Hepatocyte (in vitro differentiated cells): ENCODE results near the gene ARHGAP9. TPM values are rescaled to one million over a fixed set of nuclear protein-coding genes. Genes with fewer than 3 reads are reported as not detected.

ENCODE experiments used
- DNase-seq: peaks from one replicate; pipeline ENCODE4 v3.0.0-alpha.2; 2016; ENCODE audit warnings: low spot score
- H2AFZ ChIP-seq: fragments of 200-600 bp; sonication (generic); 2 replicates; pipeline ENCODE4 v1.6.0; 2016; ENCODE audit warnings: antibody characterized with exemption, mild to moderate bottlenecking
- H3K27ac ChIP-seq: fragments of 200-600 bp; sonication (generic); 2 replicates; pipeline ENCODE4 v1.5.1; 2016; ENCODE audit warnings: mild to moderate bottlenecking
- H3K27me3 ChIP-seq: fragments of 200-600 bp; sonication (generic); 2 replicates; pipeline ENCODE4 v1.6.1; 2016
- H3K36me3 ChIP-seq: fragments of 200-600 bp; sonication (generic); replicated peaks from 2 replicates; pipeline ENCODE4 v1.5.1; 2016; ENCODE audit warnings: low read depth; ENCODE audit not compliant: insufficient read depth
- H3K4me1 ChIP-seq: fragments of 200-600 bp; sonication (generic); 2 replicates; pipeline ENCODE4 v1.5.1; 2016; ENCODE audit warnings: mild to moderate bottlenecking, moderate library complexity; ENCODE audit not compliant: insufficient read depth
- H3K4me2 ChIP-seq: fragments of 200-600 bp; sonication (generic); 2 replicates; pipeline ENCODE4 v1.6.0; 2016
- H3K4me3 ChIP-seq: fragments of 200-600 bp; sonication (generic); 2 replicates; pipeline ENCODE4 v1.5.1; 2016; ENCODE audit warnings: mild to moderate bottlenecking
- H3K79me2 ChIP-seq: fragments of 200-600 bp; sonication (generic); 2 replicates; pipeline ENCODE4 v1.6.0; 2017; ENCODE audit warnings: mild to moderate bottlenecking
- H3K9me2 ChIP-seq: fragments of 200-600 bp; sonication (generic); replicated peaks from 2 replicates; pipeline ENCODE4 v1.6.0; 2017; ENCODE audit warnings: mild to moderate bottlenecking; ENCODE audit not compliant: insufficient read depth
- H3K9me3 ChIP-seq: fragments of 200-600 bp; sonication (generic); 2 replicates; pipeline ENCODE4 v1.5.1; 2016; ENCODE audit warnings: low read depth, mild to moderate bottlenecking
- H4K20me1 ChIP-seq: fragments of 200-600 bp; sonication (generic); 2 replicates; pipeline ENCODE4 v1.6.0; 2016; ENCODE audit warnings: mild to moderate bottlenecking; ENCODE audit not compliant: insufficient read depth, poor library complexity, severe bottlenecking
- EZH2 ChIP-seq: fragments of 200-600 bp; sonication (generic); IDR thresholded peaks from 2 replicates; pipeline ENCODE4 v1.6.1; 2016; ENCODE audit warnings: antibody characterized with exemption, mild to moderate bottlenecking, borderline replicate concordance
- EZH2phosphoT487 ChIP-seq: fragments of 200-600 bp; sonication (generic); IDR thresholded peaks from one replicate; pipeline ENCODE4 v1.6.1; 2018; ENCODE audit warnings: antibody characterized with exemption, mild to moderate bottlenecking, low read depth, moderate library complexity; ENCODE audit not compliant: unreplicated experiment, severe bottlenecking
- WGBS: methylation state at CpG from one replicate; pipeline ENCODE4 v1.1.6; 2016; ENCODE audit warnings: low lambda C conversion rate; ENCODE audit errors: missing lambda C conversion rate; 5-methylcytosine and 5-hydroxymethylcytosine counted together
- polyA plus RNA-seq: library from polyadenylated mRNA; unstranded; fragments of >200 nt; fragmentation: Nextera tagmentation; extraction: Ambion mirVana; gene quantifications from 2 replicates; pipeline ENCODE4 v1.2.1, GENCODE V29; 2016
- total RNA-seq: library from RNA; depleted of rRNA; stranded (reverse); fragments of >200 nt; gene quantifications from 2 replicates; pipeline ENCODE4 v1.2.3, GENCODE V29; 2014
- TF ChIP-seq, protein P1 (sequence below): fragments of 200-600 bp; sonication (generic); IDR thresholded peaks from 2 replicates; pipeline ENCODE4 v1.5.1; 2016; ENCODE audit warnings: antibody characterized with exemption, mild to moderate bottlenecking; ENCODE audit not compliant: poor library complexity

The ARHGAP9 gene
- total and polyA plus RNA-seq, 2 experiments from 2014 or later: 2.0 to 2.2 TPM

- under 1% methylated on average over 19 of the region's 19 CpGs for WGBS
- H3K27me3 ChIP-seq: no peaks in the 10 kb centered on the region
- no peaks in the 10 kb centered on the region for H3K79me2 ChIP-seq
- H3K9me2 ChIP-seq: no peaks in the 10 kb centered on the region
- H3K9me3 ChIP-seq: no peaks in the 10 kb centered on the region
- peak; percentile 70 for DNase-seq
- H3K4me1 ChIP-seq: peaks cover 8% of the 10 kb centered on the region
- H3K27ac ChIP-seq: peak overlapping the region; percentile 90
- peak overlapping the region; percentile 86 for H3K4me2 ChIP-seq
- H4K20me1 ChIP-seq: no peaks in the 10 kb centered on the region
- H3K36me3 ChIP-seq: no peaks in the 10 kb centered on the region
- no peak overlapping the region for H2AFZ ChIP-seq
- peak overlapping the region; percentile 41 for H3K4me3 ChIP-seq
- no peak for TF ChIP-seq EZH2phosphoT487
- TF ChIP-seq EZH2: no peak
- TF ChIP-seq, protein P1, sequence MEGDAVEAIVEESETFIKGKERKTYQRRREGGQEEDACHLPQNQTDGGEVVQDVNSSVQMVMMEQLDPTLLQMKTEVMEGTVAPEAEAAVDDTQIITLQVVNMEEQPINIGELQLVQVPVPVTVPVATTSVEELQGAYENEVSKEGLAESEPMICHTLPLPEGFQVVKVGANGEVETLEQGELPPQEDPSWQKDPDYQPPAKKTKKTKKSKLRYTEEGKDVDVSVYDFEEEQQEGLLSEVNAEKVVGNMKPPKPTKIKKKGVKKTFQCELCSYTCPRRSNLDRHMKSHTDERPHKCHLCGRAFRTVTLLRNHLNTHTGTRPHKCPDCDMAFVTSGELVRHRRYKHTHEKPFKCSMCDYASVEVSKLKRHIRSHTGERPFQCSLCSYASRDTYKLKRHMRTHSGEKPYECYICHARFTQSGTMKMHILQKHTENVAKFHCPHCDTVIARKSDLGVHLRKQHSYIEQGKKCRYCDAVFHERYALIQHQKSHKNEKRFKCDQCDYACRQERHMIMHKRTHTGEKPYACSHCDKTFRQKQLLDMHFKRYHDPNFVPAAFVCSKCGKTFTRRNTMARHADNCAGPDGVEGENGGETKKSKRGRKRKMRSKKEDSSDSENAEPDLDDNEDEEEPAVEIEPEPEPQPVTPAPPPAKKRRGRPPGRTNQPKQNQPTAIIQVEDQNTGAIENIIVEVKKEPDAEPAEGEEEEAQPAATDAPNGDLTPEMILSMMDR: no peak
Observed at GRCh38 chr12:57460841-57461275, 18.8 kb downstream of the ARHGAP9 start.

- H3K4me1 ChIP-seq: peaks cover 13% of the 10 kb centered on the region
- H3K9me2 ChIP-seq: no peaks in the 10 kb centered on the region
- TF ChIP-seq EZH2 (no peak), EZH2phosphoT487 (no peak)
- H2AFZ ChIP-seq: no peak overlapping the region
- WGBS: 1% methylated on average over 5 of the region's 6 CpGs
- H3K36me3 ChIP-seq: no peaks in the 10 kb centered on the region
- H3K27me3 ChIP-seq: no peaks in the 10 kb centered on the region
- no peak for DNase-seq
- H4K20me1 ChIP-seq: no peaks in the 10 kb centered on the region
- H3K4me2 ChIP-seq: peak overlapping the region; percentile 86
- H3K9me3 ChIP-seq: no peaks in the 10 kb centered on the region
- H3K79me2 ChIP-seq: no peaks in the 10 kb centered on the region
- H3K27ac ChIP-seq: peak overlapping the region; percentile 90
- peak overlapping the region; percentile 41 for H3K4me3 ChIP-seq
Observed at GRCh38 chr12:57460468-57460784, 19.2 kb downstream of the ARHGAP9 start.

DNA sequence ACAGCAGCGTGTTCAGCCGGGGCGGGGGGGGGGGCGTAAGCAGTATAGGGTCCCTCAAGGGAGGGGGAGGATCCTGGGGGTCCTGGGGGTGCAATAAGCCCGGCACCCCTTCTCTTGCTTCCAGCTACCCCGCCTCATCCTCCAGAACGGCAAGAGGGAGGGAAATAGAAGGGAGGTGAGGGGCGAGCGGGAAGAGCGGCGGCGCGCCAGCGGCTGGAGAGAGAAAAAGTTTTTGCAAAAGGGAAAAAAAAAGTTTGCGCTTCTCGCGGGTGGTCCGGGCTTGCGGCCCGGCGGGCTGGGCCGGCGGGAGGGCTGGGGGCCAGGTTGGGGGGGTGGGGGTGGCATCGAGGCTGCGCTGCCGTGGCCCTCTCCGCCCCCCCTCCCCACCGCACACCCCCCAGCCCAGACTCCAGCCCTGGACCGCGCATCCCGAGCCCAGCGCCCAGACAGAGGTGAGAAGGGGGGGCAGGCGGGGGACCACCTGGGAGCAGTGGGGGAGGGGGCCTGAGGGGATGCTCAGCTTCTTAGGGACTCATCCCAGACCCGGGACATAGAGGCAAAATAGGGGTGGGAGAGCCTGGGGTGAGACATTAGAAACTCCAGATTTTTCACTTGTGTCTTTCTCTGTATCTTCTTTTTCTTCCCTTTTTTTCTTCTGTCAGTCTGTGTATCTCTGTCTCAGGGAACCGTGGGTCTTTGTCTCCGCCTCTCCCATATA, 19.8 kb downstream of the ARHGAP9 start, which contains the start of gene GLI1:
Gene GLI1 (plus strand): TSS at position 36 of the 718 bp plus-strand sequence. CDS start 3,907 bp downstream, outside the sequence.
- peak within 1 kb of the TSS; percentile 56 for H2AFZ ChIP-seq
- WGBS: 6% methylated on average over 6 of the region's 36 CpGs

More for the DNA sequence above, 19.8 kb downstream of the ARHGAP9 start, which contains the start of gene GLI1:
- peak within 1 kb of the TSS; percentile 86 for H3K4me2 ChIP-seq
- DNase-seq: peak; percentile 73
- H3K4me1 ChIP-seq: peaks cover 18% of the 10 kb centered on the region
- peak within 1 kb of the TSS; percentile 41 for H3K4me3 ChIP-seq
- H3K27ac ChIP-seq: peak within 1 kb of the TSS; percentile 90
- no peaks in the 10 kb centered on the region for H3K9me2 ChIP-seq
- no peaks in the 10 kb centered on the region for H3K9me3 ChIP-seq
- no peaks in the 10 kb centered on the region for H3K27me3 ChIP-seq
- H3K79me2 ChIP-seq: no peaks in the 10 kb centered on the region
- H4K20me1 ChIP-seq: no peaks in the 10 kb centered on the region
- H3K36me3 ChIP-seq: no peaks in the 10 kb centered on the region
- TF ChIP-seq EZH2: no peak
- no peak for TF ChIP-seq EZH2phosphoT487
- TF ChIP-seq, protein P1: no peak
